Endothelial cell of umbilical vein (primary cell): Measurements from ENCODE around the gene SYN1. TPM values are rescaled to one million over a fixed set of nuclear protein-coding genes. Genes with fewer than 3 reads are reported as not detected.
A peak's percentile ranks its signal among the peaks of the same experiment; 100 is the strongest.

ENCODE experiments used
- BruUV-seq: library from RNA; stranded (reverse); fragments of 400-500 nt; replicated peaks from 2 replicates; lab custom pipeline; 2021; lab: Mats Ljungman, UMichigan
- CTCF ChIA-PET: fragments of 300-600, 350-600 bp; sonication (Branson Sonifier 250); formaldehyde crosslinking; loops from one replicate; lab custom pipeline; 2021; ENCODE audit warnings: antibody characterized with exemption, inconsistent platforms; lab: Charles Lee
- POLR2A ChIA-PET: fragments of 300-600, 350-600 bp; sonication (Branson Sonifier 250); formaldehyde crosslinking; loops from one replicate; lab custom pipeline; 2021; ENCODE audit warnings: antibody characterized with exemption, inconsistent platforms; lab: Charles Lee
- DNase-seq: peaks from one replicate; pipeline ENCODE4 v3.0.0-alpha.2; 2011; ENCODE audit warnings: low read depth, low spot score
- FAIRE-seq: peaks from 2 replicates; lab custom pipeline; 2011; peaks lifted over from hg19 to GRCh38; lab: Jason Lieb, UNC
- H2AFZ ChIP-seq: 2 replicates; pipeline ENCODE4 v1.6.0; 2012; ENCODE audit warnings: low read depth, low read length, control low read depth, inconsistent platforms
- H3K27ac ChIP-seq: 2 replicates; pipeline ENCODE4 v1.5.1; 2011; ENCODE audit warnings: low read depth, mild to moderate bottlenecking, control low read depth, low read length, moderate library complexity; ENCODE audit not compliant: insufficient read depth
- H3K27me3 ChIP-seq, 2 experiments: 2 replicates each; pipeline versions ENCODE4 v1.6.0 to v1.6.1; 2011; ENCODE audit warnings: low read length in 2 of 2, mixed read lengths in 1 of 2; ENCODE audit not compliant: control insufficient read depth in 2 of 2, insufficient read depth in 2 of 2
- H3K36me3 ChIP-seq, 2 experiments: 2 replicates in 1 of 2; 3 replicates in 1 of 2; pipeline ENCODE4 v1.5.1; 2011; ENCODE audit warnings: low read length in 2 of 2, mild to moderate bottlenecking in 1 of 2, moderate library complexity in 1 of 2; ENCODE audit not compliant: control insufficient read depth in 2 of 2, insufficient read depth in 2 of 2; ENCODE audit errors: extremely low read depth in 1 of 2
- H3K4me1 ChIP-seq: 3 replicates; pipeline ENCODE4 v1.5.1; 2011; ENCODE audit warnings: mild to moderate bottlenecking, low read length; ENCODE audit not compliant: control insufficient read depth, insufficient read depth; ENCODE audit errors: extremely low read depth
- H3K4me2 ChIP-seq: 2 replicates; pipeline ENCODE4 v1.6.1; 2011; ENCODE audit warnings: low read length, control low read depth, mixed read lengths; ENCODE audit not compliant: insufficient read depth
- H3K4me3 ChIP-seq, 3 experiments: fragments of 200-600 bp in 1 of 3; sonication (generic), shearing (Covaris generic) in 1 of 3; replicated peaks in 1 of 3; 2 replicates each; pipeline ENCODE4 v1.5.1; 2011 to 2016; ENCODE audit warnings: control low read depth in 3 of 3, low read length in 3 of 3, mild to moderate bottlenecking in 2 of 3, inconsistent platforms in 1 of 3, low read depth in 1 of 3, moderate library complexity in 1 of 3; ENCODE audit not compliant: insufficient read depth in 1 of 3
- H3K79me2 ChIP-seq: 2 replicates; pipeline ENCODE4 v1.6.0; 2012; ENCODE audit warnings: low read length, inconsistent platforms; ENCODE audit not compliant: control insufficient read depth, insufficient read depth
- H3K9ac ChIP-seq: replicated peaks from 2 replicates; pipeline ENCODE3; 2011; ENCODE audit warnings: low read length, control low read depth; ENCODE audit not compliant: insufficient read depth; ENCODE audit errors: extremely low read depth
- H3K9me1 ChIP-seq: replicated peaks from 3 replicates; pipeline ENCODE4 v1.6.0; 2011; ENCODE audit warnings: mild to moderate bottlenecking, low read length; ENCODE audit not compliant: control insufficient read depth, insufficient read depth; ENCODE audit errors: extremely low read depth
- H3K9me3 ChIP-seq: replicated peaks from 2 replicates; pipeline ENCODE4 v1.5.1; 2012; ENCODE audit warnings: low read length, inconsistent platforms; ENCODE audit not compliant: control insufficient read depth, insufficient read depth
- H4K20me1 ChIP-seq: replicated peaks from 2 replicates; pipeline ENCODE3; 2011; ENCODE audit warnings: mild to moderate bottlenecking, low read length; ENCODE audit not compliant: control insufficient read depth, insufficient read depth; ENCODE audit errors: extremely low read depth
- EZH2 ChIP-seq: IDR thresholded peaks from 2 replicates; pipeline ENCODE4 v1.6.1; 2012; ENCODE audit warnings: borderline replicate concordance, low read depth, mild to moderate bottlenecking, moderate library complexity, low read length, inconsistent platforms; ENCODE audit not compliant: severe bottlenecking
- FOS ChIP-seq: IDR thresholded peaks from 2 replicates; pipeline ENCODE4 v1.6.1; 2011; ENCODE audit warnings: mild to moderate bottlenecking, low read length, moderate library complexity, borderline replicate concordance; ENCODE audit not compliant: insufficient read depth
- GATA2 ChIP-seq: IDR thresholded peaks from 2 replicates; pipeline ENCODE4 v1.7.0; 2011; ENCODE audit warnings: low read depth, mild to moderate bottlenecking, moderate library complexity, mixed read lengths, low read length; ENCODE audit not compliant: insufficient read length, insufficient read depth
- JUN ChIP-seq: IDR thresholded peaks from 2 replicates; pipeline ENCODE4 v1.6.1; 2011; ENCODE audit warnings: borderline replicate concordance, low read depth; ENCODE audit not compliant: insufficient read length, insufficient read depth
- MAX ChIP-seq: IDR thresholded peaks from 2 replicates; pipeline ENCODE4 v1.6.1; 2011; ENCODE audit not compliant: insufficient read depth, insufficient read length
- MYC ChIP-seq: IDR thresholded peaks from one replicate; pipeline ENCODE4 v1.6.1; 2011; ENCODE audit warnings: mild to moderate bottlenecking, low read depth, low read length
- POLR2A ChIP-seq: IDR thresholded peaks from 2 replicates; pipeline ENCODE4 v1.6.1; 2012; ENCODE audit warnings: low read depth, mild to moderate bottlenecking, control low read depth, low read length
- POLR2AphosphoS5 ChIP-seq: IDR thresholded peaks from 2 replicates; pipeline ENCODE4 v1.6.1; 2012; ENCODE audit warnings: low read depth, mild to moderate bottlenecking, control low read depth, low read length, moderate library complexity; ENCODE audit not compliant: insufficient read depth
- dilution Hi-C: fragments of 300-500 bp; cut with MboI; formaldehyde crosslinking; loops from one replicate; pipeline ENCODE4 v1.15.0; 2019; ENCODE audit warnings: low sequenced_read_pairs; ENCODE audit not compliant: extremely low pct_ligation_motif_present
- intact Hi-C: fragments of 100-400 bp; cut with micrococcal nuclease; formaldehyde crosslinking; loops from one replicate; pipeline ENCODE4 v1.10.0; 2022
- polyA plus RNA-seq, 4 experiments: library from polyadenylated mRNA; depleted of rRNA in 3 of 4; stranded (reverse) in 3 of 4; unstranded in 1 of 4; fragments of >200 nt; gene quantifications; 2 replicates each; pipeline versions ENCODE4 v1.2.1 to v1.2.3, GENCODE V29; 2011 to 2012; ENCODE audit warnings: missing spikeins in 1 of 4
- total RNA-seq: library from RNA; stranded (reverse); gene quantifications from 2 replicates; pipeline ENCODE4 v1.2.3, GENCODE V29; 2021
- TF ChIP-seq, protein P1 (sequence below), 2 donors: IDR thresholded peaks; 1 replicate in 1 of 2; 2 replicates in 1 of 2; pipeline ENCODE4 v1.5.1; 2011; ENCODE audit warnings: low read length in 2 of 2, mild to moderate bottlenecking in 2 of 2, moderate library complexity in 2 of 2, control low read depth in 1 of 2, inconsistent platforms in 1 of 2, low read depth in 1 of 2; ENCODE audit not compliant: insufficient read depth in 1 of 2; ENCODE audit errors: extremely low read depth in 1 of 2

Gene SYN1
- total and polyA plus RNA-seq, 2 donors (not counting 3 experiments of a cell fraction or from before 2014, with no cell fraction given) = not detected

DNA sequence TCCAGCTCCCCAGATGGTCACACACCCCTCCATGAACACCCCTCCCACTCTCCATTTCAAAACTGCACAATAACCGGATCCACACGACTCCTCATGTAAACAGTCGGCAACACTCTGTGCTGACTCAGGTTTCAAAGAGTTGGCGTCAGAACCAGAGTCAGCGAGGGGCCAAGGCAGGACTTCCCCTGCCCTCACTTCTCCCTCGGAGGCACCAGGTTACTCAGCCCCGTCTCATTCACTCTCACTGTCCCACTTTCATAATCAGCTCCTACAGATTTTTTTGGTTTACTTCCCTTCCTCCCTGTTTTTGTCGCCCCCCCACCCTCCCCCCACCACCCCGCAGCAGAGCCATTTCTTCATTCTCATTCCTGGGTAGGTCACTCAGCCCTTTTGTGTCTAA lies 40.1 kb downstream of the SYN1 start:
- H3K36me3 ChIP-seq = no peaks in the 10 kb centered on the region
- no peak overlapping the region for H3K27ac ChIP-seq
- dilution Hi-C loops = no loop called here
- no peak overlapping the region for H3K4me3 ChIP-seq
- no peaks in the 10 kb centered on the region for H3K9me3 ChIP-seq
- intact Hi-C loops = no loop called here
- DNase-seq (peak; percentile 56), FAIRE-seq (peak; percentile 91)
- peaks cover 24% of the 10 kb centered on the region for H3K4me1 ChIP-seq
- H4K20me1 ChIP-seq = no peaks in the 10 kb centered on the region
- no peak overlapping the region for H3K4me2 ChIP-seq
- peaks cover 3% of the 10 kb centered on the region for H3K79me2 ChIP-seq
- no peaks in the 10 kb centered on the region for H3K9me1 ChIP-seq
- no peak for TF ChIP-seq POLR2A
- TF ChIP-seq JUN = no peak
- no peak for TF ChIP-seq GATA2
- TF ChIP-seq MYC = no peak
- no peak for TF ChIP-seq EZH2
- TF ChIP-seq, protein P1, sequence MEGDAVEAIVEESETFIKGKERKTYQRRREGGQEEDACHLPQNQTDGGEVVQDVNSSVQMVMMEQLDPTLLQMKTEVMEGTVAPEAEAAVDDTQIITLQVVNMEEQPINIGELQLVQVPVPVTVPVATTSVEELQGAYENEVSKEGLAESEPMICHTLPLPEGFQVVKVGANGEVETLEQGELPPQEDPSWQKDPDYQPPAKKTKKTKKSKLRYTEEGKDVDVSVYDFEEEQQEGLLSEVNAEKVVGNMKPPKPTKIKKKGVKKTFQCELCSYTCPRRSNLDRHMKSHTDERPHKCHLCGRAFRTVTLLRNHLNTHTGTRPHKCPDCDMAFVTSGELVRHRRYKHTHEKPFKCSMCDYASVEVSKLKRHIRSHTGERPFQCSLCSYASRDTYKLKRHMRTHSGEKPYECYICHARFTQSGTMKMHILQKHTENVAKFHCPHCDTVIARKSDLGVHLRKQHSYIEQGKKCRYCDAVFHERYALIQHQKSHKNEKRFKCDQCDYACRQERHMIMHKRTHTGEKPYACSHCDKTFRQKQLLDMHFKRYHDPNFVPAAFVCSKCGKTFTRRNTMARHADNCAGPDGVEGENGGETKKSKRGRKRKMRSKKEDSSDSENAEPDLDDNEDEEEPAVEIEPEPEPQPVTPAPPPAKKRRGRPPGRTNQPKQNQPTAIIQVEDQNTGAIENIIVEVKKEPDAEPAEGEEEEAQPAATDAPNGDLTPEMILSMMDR (IDR thresholded peaks at IDR 0.05; ENCODE audit: extremely low read depth in 1 of 2, insufficient read depth in 1 of 2, low read depth in 1 of 2, low read length in 2 of 2) = no peak
- no peak for TF ChIP-seq FOS
- TF ChIP-seq POLR2AphosphoS5 = no peak
- no peak for TF ChIP-seq MAX
- no peak overlapping the region for H3K9ac ChIP-seq
- H2AFZ ChIP-seq = no peak overlapping the region
- no peaks in the 10 kb centered on the region for H3K27me3 ChIP-seq
- ChIA-PET CTCF (interaction anchor here (2.0 kb wide), 1 partner anchor 11 kb away, joined by 4 read pairs; no protein-coding TSS in a partner anchor), POLR2A (no interaction called here)
- no TSS peak for BruUV-seq
